ENCODE data around the gene NMB. TPM values are rescaled to one million over a fixed set of nuclear protein-coding genes. Genes with fewer than 3 reads are reported as not detected.

NMB gene
- polyA plus RNA-seq, 1 experiment, result 4.3 TPM

DNA sequence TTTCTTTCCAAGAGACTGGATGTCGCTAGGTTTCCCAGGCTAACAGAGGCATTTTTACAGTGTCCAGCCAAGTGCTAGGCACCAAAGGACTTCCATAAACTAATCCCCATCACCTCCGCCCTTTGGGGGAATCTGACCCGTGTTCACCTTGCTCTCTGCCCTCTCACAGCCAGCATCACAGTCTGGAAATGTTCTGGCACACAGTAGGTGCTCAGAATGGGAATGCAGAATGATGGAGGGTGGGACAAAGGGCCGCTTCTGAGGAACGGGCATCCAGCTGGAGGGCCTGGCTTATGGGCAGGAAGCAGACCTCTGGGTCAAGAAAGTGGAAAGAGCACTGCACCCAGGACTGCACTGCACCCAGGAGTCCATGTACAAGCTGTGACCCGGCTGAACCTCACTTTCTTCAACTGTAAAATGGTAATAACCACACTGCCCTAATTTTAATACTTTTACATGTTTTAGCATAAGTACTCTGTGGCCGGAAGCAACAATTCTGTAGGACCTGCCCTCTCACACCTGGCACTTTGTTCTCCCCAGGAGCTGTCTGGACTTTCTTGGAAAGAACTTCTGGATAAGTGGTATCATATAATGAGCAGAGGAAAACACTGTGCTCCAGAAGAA, 901 bp upstream of the NMB start:
- Histone ChIP-seq H3K36me3 (ENCODE audit: control insufficient read depth, insufficient read depth, low read length) (no peaks in the 10 kb centered on the region), H3K4me3 (ENCODE audit: low read depth, low read length) (no peak overlapping the region), H3K27me3 (ENCODE audit: control insufficient read depth, insufficient read depth, low read length) (no peaks in the 10 kb centered on the region)
- CTCF ChIA-PET, result interaction anchor here (0.6 to 2.0 kb wide), 9 partner anchors 15 to 286 kb away, joined by 3 to 6 read pairs (median 3); partner anchors contain the start of gene SEC11A
- DNase-seq (ENCODE audit: low read depth), result no peak
- POLR2A ChIA-PET, result no interaction called here
- TF ChIP-seq, protein P1, sequence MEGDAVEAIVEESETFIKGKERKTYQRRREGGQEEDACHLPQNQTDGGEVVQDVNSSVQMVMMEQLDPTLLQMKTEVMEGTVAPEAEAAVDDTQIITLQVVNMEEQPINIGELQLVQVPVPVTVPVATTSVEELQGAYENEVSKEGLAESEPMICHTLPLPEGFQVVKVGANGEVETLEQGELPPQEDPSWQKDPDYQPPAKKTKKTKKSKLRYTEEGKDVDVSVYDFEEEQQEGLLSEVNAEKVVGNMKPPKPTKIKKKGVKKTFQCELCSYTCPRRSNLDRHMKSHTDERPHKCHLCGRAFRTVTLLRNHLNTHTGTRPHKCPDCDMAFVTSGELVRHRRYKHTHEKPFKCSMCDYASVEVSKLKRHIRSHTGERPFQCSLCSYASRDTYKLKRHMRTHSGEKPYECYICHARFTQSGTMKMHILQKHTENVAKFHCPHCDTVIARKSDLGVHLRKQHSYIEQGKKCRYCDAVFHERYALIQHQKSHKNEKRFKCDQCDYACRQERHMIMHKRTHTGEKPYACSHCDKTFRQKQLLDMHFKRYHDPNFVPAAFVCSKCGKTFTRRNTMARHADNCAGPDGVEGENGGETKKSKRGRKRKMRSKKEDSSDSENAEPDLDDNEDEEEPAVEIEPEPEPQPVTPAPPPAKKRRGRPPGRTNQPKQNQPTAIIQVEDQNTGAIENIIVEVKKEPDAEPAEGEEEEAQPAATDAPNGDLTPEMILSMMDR (IDR thresholded peaks at IDR 0.05; ENCODE audit: insufficient read depth, low read depth, low read length), result no peak

DNA sequence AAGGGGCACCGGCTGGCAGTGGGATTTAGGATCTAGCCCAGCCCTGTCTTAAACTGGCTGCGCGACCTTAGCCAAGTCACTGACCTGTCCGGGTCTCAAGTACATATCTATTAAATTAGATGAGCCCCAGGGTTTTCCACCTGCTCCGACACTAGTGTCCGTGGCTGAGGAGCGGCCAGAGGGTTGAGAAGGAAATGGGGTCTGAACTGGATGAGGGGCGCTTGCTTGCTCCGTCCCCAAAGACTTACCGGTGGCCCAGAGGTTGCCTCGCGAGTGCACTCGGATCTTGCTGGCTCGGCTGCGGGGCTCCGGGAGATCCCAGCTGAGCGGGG, 285 bp downstream of the NMB start:
- no peak for DNase-seq (ENCODE audit: low read depth)
- Histone ChIP-seq H3K36me3 (ENCODE audit: control insufficient read depth, insufficient read depth, low read length) (no peaks in the 10 kb centered on the region), H3K27me3 (ENCODE audit: control insufficient read depth, insufficient read depth, low read length) (no peaks in the 10 kb centered on the region), H3K4me3 (ENCODE audit: low read depth, low read length) (peak overlapping the region; percentile 47)
- TF ChIP-seq, protein P1 (IDR thresholded peaks at IDR 0.05; ENCODE audit: insufficient read depth, low read depth, low read length), result no peak
- ChIA-PET POLR2A (no interaction called here), CTCF (interaction anchor here (1.2 to 2.0 kb wide), 2 partner anchors 49 to 58 kb away, joined by 3 to 6 read pairs; partner anchors contain the start of gene SEC11A)

DNA sequence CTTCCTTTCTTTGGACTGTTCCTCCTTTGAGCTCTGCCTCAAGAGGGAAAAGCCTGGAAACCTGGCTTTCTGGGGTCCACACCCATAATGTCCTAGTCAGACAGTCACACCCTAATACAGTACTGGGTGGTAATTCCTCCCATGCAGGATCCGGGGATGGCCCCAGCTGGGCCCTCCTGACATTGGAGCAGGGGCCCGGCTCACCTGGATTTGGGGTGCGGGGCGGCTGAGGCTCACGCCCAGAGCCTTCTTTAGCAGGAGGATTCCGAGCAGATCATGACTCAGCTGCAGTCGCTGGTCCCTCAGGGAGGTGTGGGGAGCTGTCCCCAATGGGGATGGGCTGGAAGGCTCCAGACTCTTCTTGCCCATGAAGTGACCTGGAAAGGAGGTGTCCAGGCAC, 1.0 kb downstream of the NMB start:
- DNase-seq (ENCODE audit: low read depth), result no peak
- H3K4me3 ChIP-seq (ENCODE audit: low read depth, low read length), result no peak overlapping the region
- no peaks in the 10 kb centered on the region; the same call in 1 of the 2 replicates for H3K36me3 ChIP-seq (ENCODE audit: control insufficient read depth, insufficient read depth, low read length)
- CTCF ChIA-PET, result interaction anchor here (0.9 to 2.7 kb wide), 3 partner anchors 12 to 222 kb away, joined by 3 to 7 read pairs (median 3); no protein-coding TSS in a partner anchor
- TF ChIP-seq, protein P1 (IDR thresholded peaks at IDR 0.05; ENCODE audit: insufficient read depth, low read depth, low read length), result no peak
- POLR2A ChIA-PET, result no interaction called here
- H3K27me3 ChIP-seq (ENCODE audit: control insufficient read depth, insufficient read depth, low read length), result no peaks in the 10 kb centered on the region

DNA sequence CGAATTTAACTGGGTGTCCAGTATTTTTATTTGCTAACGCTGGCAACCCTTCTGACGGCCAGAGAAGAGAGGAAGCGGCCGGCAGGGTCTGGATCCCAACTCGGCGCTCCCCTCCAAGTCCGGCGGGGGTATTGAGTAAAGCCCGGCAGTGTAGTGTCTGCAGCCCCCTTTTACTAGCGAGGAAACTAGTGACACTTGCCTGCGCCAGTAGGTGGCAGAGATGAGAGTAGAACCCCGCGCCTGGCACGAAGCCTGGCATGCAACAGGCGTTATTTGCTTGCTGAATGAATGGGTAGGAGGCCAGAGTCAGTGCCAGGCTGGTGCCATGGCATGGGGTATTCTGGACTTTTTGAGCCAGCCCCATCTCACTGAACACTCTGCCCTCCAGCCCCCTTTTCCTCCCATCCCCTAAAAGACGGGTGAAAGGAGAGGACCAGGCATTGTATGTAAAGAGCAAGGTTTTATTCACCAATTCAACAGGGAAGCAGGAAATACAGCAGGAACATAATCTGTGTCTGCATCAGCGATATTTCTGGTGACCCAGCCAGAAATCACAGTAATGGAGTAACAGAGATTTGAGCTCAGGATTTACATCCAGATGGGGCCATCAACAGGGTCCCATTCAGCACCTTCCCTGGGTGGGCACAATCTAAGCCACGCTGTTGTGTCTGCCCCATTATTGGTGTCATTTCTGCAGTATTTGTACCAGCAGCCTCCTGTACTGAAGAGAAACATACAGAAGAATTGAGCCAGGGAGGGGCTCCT, 3.1 kb downstream of the NMB start:
- H3K27me3 ChIP-seq (ENCODE audit: control insufficient read depth, insufficient read depth, low read length), result no peaks in the 10 kb centered on the region
- H3K4me3 ChIP-seq (ENCODE audit: low read depth, low read length), result peak overlapping the region; percentile 76
- ChIA-PET CTCF (interaction anchor here (0.7 to 3.2 kb wide), 11 partner anchors 9 to 274 kb away, joined by 3 to 22 read pairs (median 4); partner anchors contain the start of gene ZSCAN2), POLR2A (interaction anchor here (0.6 kb wide), 1 partner anchor 11 kb away, joined by 6 read pairs; no protein-coding TSS in a partner anchor)
- TF ChIP-seq, protein P1 (IDR thresholded peaks at IDR 0.05; ENCODE audit: insufficient read depth, low read depth, low read length), result peak; percentile 77
- no peak for DNase-seq (ENCODE audit: low read depth)
- H3K36me3 ChIP-seq (ENCODE audit: control insufficient read depth, insufficient read depth, low read length), result peaks cover 2% of the 10 kb centered on the region; the same call in 1 of the 2 replicates
